Measurements from ENCODE around the gene CCR7. TPM values are rescaled to one million over a fixed set of nuclear protein-coding genes. Genes with fewer than 3 reads are reported as not detected.

The CCR7 gene
- total RNA-seq, 1 donor from 2014 or later = not detected

- DNase-seq = no peak
These were observed 3.9 kb downstream of the CCR7 start for GRCh38 chr17:40561294-40561870.

GRCh38 chr17:40560592-40561293, 4.5 kb downstream of the CCR7 start:
- no peak for DNase-seq

- DNase-seq = peak; percentile 85
These were observed 5.2 kb downstream of the CCR7 start for GRCh38 chr17:40559954-40560591.

GRCh38 chr17:40559564-40559916, 5.7 kb downstream of the CCR7 start:
- no peak for DNase-seq

GRCh38 chr17:40558890-40559563, 6.2 kb downstream of the CCR7 start:
- DNase-seq = peak; percentile 60

- DNase-seq = no peak
These were observed 6.9 kb downstream of the CCR7 start for GRCh38 chr17:40558300-40558889.

GRCh38 chr17:40557531-40558299, 7.6 kb downstream of the CCR7 start:
- DNase-seq = no peak

- DNase-seq = peak; percentile 14
These were observed 8.3 kb downstream of the CCR7 start for GRCh38 chr17:40556884-40557414.

GRCh38 chr17:40556198-40556661, 9.0 kb downstream of the CCR7 start:
- DNase-seq = no peak

GRCh38 chr17:40555296-40556190, 9.7 kb downstream of the CCR7 start:
- DNase-seq = no peak

- no peak for DNase-seq
These were observed 10.5 kb downstream of the CCR7 start for GRCh38 chr17:40554646-40555295.

GRCh38 chr17:40553694-40554534, 11.4 kb downstream of the CCR7 start:
- peak; percentile 71 for DNase-seq

- DNase-seq = no peak
These were observed 12.2 kb downstream of the CCR7 start for GRCh38 chr17:40552806-40553693.

GRCh38 chr17:40551879-40552768, 13.1 kb downstream of the CCR7 start:
- peak; percentile 27 for DNase-seq

- no peak for DNase-seq
These were observed 14.0 kb downstream of the CCR7 start for GRCh38 chr17:40551091-40551878.

- no peak for DNase-seq
These were observed 14.7 kb downstream of the CCR7 start for GRCh38 chr17:40550608-40551007.

Data from occipital lobe (tissue), 2 donors.